Colon (tissue), 2 donors: ENCODE results near the gene PPP1R7.

Experiments used
- FAIRE-seq: peaks from 2 replicates; lab custom pipeline; 2012; peaks lifted over from hg19 to GRCh38; lab: Jason Lieb, UNC
- donor health status: control.
- donor health status: control.

PPP1R7 gene

DNA sequence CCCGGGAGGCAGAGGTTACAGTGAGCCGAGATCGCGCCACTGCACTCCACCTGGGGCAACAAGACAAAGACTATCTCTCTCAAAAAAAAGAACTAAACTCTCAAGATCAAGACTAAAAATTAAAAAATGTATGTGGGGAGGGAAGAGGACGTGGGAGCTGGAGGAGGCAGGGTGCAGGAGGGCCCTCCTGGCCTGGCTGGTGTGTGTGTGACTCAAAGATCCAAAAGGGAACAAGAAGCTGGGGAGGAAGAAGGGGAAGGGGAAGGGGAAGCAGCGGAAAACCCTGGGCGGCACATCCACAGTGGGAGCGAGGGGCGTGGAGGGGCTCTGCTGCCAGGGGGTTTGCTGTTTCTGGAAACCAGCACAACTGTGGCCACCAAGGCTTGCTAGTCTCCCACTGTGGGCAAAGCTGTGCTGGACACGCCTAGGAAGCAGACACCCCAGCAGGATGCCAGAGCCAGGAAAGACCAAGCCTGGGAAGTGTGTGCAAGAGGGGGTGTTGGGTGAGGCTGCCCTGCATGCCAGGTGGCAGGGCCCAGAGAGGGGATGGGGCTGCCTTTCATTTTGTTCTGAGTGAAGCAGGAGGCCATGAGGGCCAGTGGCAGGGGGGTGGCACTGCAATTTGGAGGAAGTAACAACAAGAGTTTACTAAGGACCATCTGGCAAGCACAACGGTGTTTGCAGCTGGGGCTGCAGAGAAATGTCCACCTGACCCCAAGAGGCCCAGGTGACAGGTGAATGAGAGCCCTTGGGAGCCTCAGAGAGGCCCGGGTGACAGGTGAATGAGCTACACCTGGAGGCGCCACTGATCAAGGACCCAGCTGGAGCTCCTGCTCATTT, 82.7 kb downstream of the PPP1R7 start:
- no peak for FAIRE-seq
